HEK293 (cell line): ENCODE data around the gene REPS2.

Source experiments
- CTCF ChIA-PET: fragments of 350-600 bp; formaldehyde crosslinking; extraction: SDS; loops from one replicate; lab custom pipeline; 2021; ENCODE audit warnings: antibody characterized with exemption; lab: Yijun Ruan, JAX
- POLR2A ChIA-PET: fragments of 300-600 bp; formaldehyde crosslinking; extraction: SDS; loops from one replicate; lab custom pipeline; 2020; ENCODE audit warnings: antibody characterized with exemption, inconsistent platforms; lab: Yijun Ruan, JAX
- H3K27ac ChIP-seq: fragments of 200-500 bp; sonication (Bioruptor generic); 2 replicates; pipeline ENCODE4 v1.5.1; 2014; ENCODE audit warnings: low read depth, low read length, control low read depth, inconsistent platforms; ENCODE audit errors: extremely low read depth
- H3K36me3 ChIP-seq, 2 experiments: fragments of 200-500 bp in 1 of 2; sonication (Bioruptor generic) in 1 of 2; 1 replicate in 1 of 2; 2 replicates in 1 of 2; pipeline ENCODE4 v1.5.1; 2014 to 2017; ENCODE audit warnings: inconsistent platforms in 2 of 2, low read length in 2 of 2; ENCODE audit not compliant: control insufficient read depth in 2 of 2, insufficient read depth in 1 of 2
- H3K4me1 ChIP-seq: fragments of 200-500 bp; sonication (Bioruptor generic); 2 replicates; pipeline ENCODE4 v1.5.1; 2014; ENCODE audit warnings: mild to moderate bottlenecking, low read length, inconsistent platforms; ENCODE audit not compliant: control insufficient read depth, insufficient read depth
- H3K4me3 ChIP-seq: 2 replicates; pipeline ENCODE4 v1.5.1; 2011; ENCODE audit warnings: low read depth, mild to moderate bottlenecking, control low read depth, low read length, moderate library complexity
- H3K9me3 ChIP-seq: fragments of 200-500 bp; sonication (Bioruptor generic); 2 replicates; pipeline ENCODE4 v1.5.1; 2014; ENCODE audit warnings: low read depth, low read length, inconsistent platforms; ENCODE audit not compliant: control insufficient read depth, insufficient read depth
- KLF8 ChIP-seq: fragments of 450-650 bp; formaldehyde crosslinking; IDR thresholded peaks from 2 replicates; pipeline ENCODE4 v1.5.1; 2016; ENCODE audit warnings: missing biosample characterization, missing genetic modification characterization
- OSR2 ChIP-seq: fragments of 450-650 bp; formaldehyde crosslinking; IDR thresholded peaks from 2 replicates; pipeline ENCODE4 v1.5.1; 2016; ENCODE audit warnings: missing biosample characterization, missing genetic modification characterization
- PRDM1 ChIP-seq: fragments of 450-650 bp; formaldehyde crosslinking; IDR thresholded peaks from 2 replicates; pipeline ENCODE4; 2016; ENCODE audit warnings: missing biosample characterization, missing genetic modification characterization
- PRDM10 ChIP-seq: fragments of 450-650 bp; formaldehyde crosslinking; IDR thresholded peaks from 2 replicates; pipeline ENCODE4 v1.5.1; 2016; ENCODE audit warnings: missing biosample characterization, missing genetic modification characterization
- SALL2 ChIP-seq: fragments of 450-650 bp; formaldehyde crosslinking; IDR thresholded peaks from 2 replicates; pipeline ENCODE4 v1.5.0; 2017; ENCODE audit warnings: missing biosample characterization, mild to moderate bottlenecking, missing genetic modification characterization, borderline replicate concordance
- ZNF146 ChIP-seq: fragments of 450-650 bp; formaldehyde crosslinking; IDR thresholded peaks from 2 replicates; pipeline ENCODE4 v1.5.1; 2016; ENCODE audit warnings: missing biosample characterization, missing genetic modification characterization
- ZNF19 ChIP-seq: fragments of 450-650 bp; formaldehyde crosslinking; IDR thresholded peaks from 2 replicates; pipeline ENCODE4; 2016; ENCODE audit warnings: missing biosample characterization, missing genetic modification characterization, low read depth
- ZNF248 ChIP-seq: fragments of 450-650 bp; formaldehyde crosslinking; IDR thresholded peaks from 2 replicates; pipeline ENCODE4 v1.5.1; 2017; ENCODE audit warnings: missing biosample characterization, missing genetic modification characterization
- ZNF37A ChIP-seq: fragments of 450-650 bp; IDR thresholded peaks from 2 replicates; pipeline ENCODE4 v1.5.1; 2018; ENCODE audit warnings: missing biosample characterization, missing genetic modification characterization
- ZNF600 ChIP-seq: fragments of 450-650 bp; formaldehyde crosslinking; IDR thresholded peaks from 2 replicates; pipeline ENCODE4 v1.5.1; 2016; ENCODE audit warnings: missing biosample characterization, missing genetic modification characterization
- ZNF660 ChIP-seq: fragments of 450-650 bp; IDR thresholded peaks from 2 replicates; pipeline ENCODE4 v1.5.1; 2018; ENCODE audit warnings: missing biosample characterization, mild to moderate bottlenecking, missing genetic modification characterization
- ZNF670 ChIP-seq: fragments of 450-650 bp; formaldehyde crosslinking; IDR thresholded peaks from 2 replicates; pipeline ENCODE4 v1.5.1; 2016; ENCODE audit warnings: missing biosample characterization, missing genetic modification characterization, low read depth
- ZNF768 ChIP-seq: fragments of 450-650 bp; formaldehyde crosslinking; IDR thresholded peaks from 2 replicates; pipeline ENCODE4 v1.5.1; 2018; ENCODE audit warnings: missing biosample characterization, mild to moderate bottlenecking, missing genetic modification characterization
- ZNF792 ChIP-seq: fragments of 450-650 bp; formaldehyde crosslinking; IDR thresholded peaks from 2 replicates; pipeline ENCODE4 v1.5.1; 2016; ENCODE audit warnings: missing biosample characterization, missing genetic modification characterization
- ZNF837 ChIP-seq: fragments of 450-650 bp; formaldehyde crosslinking; IDR thresholded peaks from 2 replicates; pipeline ENCODE4 v1.5.1; 2016; ENCODE audit warnings: missing biosample characterization, missing genetic modification characterization
- ZNF843 ChIP-seq: fragments of 450-650 bp; formaldehyde crosslinking; IDR thresholded peaks from 2 replicates; pipeline ENCODE4 v1.5.1; 2016; ENCODE audit warnings: missing biosample characterization, missing genetic modification characterization
- TF ChIP-seq, protein P1 (sequence below): fragments of 450-650 bp; formaldehyde crosslinking; IDR thresholded peaks from 2 replicates; pipeline ENCODE4 v1.5.1; 2016; ENCODE audit warnings: missing biosample characterization, missing genetic modification characterization
- TF ChIP-seq, protein P2 (sequence below): fragments of 450-650 bp; formaldehyde crosslinking; IDR thresholded peaks from 2 replicates; pipeline ENCODE4 v1.5.1; 2017; ENCODE audit warnings: missing biosample characterization, missing genetic modification characterization

REPS2 gene

DNA sequence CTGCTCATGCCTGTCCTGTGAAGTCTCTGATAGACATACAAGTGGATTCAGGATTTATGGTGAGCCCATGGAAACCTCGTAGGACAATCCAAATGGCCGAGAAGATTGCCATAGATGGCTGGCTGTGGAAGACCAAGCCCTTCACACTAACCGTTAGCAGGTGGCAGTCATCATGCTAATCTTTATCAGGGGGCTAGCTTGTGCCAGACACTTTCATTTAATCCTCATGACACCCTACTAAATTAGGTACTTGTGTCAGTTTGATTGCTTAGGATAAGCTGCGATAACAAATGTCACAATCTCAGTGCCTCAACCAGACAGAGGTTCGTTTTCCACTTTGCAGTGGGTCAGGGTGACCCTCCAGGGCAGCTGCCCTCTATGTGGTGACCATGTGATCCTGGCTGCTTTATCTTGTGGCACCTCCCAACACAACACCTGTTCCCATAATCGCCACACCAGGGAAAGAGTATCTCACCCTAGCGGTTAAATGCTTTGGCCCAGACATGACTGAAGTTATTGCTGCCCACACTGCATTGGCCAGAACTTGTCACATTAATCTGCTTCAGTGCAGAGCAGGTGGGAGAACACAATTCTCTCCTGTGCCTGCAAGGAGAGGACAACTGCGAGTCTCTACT is 60.8 kb downstream of the REPS2 start (continued):
- TF ChIP-seq, protein P1, sequence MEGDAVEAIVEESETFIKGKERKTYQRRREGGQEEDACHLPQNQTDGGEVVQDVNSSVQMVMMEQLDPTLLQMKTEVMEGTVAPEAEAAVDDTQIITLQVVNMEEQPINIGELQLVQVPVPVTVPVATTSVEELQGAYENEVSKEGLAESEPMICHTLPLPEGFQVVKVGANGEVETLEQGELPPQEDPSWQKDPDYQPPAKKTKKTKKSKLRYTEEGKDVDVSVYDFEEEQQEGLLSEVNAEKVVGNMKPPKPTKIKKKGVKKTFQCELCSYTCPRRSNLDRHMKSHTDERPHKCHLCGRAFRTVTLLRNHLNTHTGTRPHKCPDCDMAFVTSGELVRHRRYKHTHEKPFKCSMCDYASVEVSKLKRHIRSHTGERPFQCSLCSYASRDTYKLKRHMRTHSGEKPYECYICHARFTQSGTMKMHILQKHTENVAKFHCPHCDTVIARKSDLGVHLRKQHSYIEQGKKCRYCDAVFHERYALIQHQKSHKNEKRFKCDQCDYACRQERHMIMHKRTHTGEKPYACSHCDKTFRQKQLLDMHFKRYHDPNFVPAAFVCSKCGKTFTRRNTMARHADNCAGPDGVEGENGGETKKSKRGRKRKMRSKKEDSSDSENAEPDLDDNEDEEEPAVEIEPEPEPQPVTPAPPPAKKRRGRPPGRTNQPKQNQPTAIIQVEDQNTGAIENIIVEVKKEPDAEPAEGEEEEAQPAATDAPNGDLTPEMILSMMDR (tag by site-specific recombination), result 0 out of 2 replicates have a peak, but pooled peaks have one; percentile 22
- TF ChIP-seq ZNF146 (no peak), PRDM10 (tag by site-specific recombination) (peak; percentile 75; the same call in 1 of the 2 replicates), ZNF248 (tag by site-specific recombination) (no peak)

- H3K36me3 ChIP-seq, result no peaks in the 10 kb centered on the region
- ChIA-PET CTCF (interaction anchor here (1.2 kb wide), 1 partner anchor 10 kb away, joined by 3 read pairs; no protein-coding TSS in a partner anchor), POLR2A (no interaction called here)
- no peaks in the 10 kb centered on the region for H3K9me3 ChIP-seq
- no peaks in the 10 kb centered on the region for H3K4me1 ChIP-seq
- TF ChIP-seq, protein P2, sequence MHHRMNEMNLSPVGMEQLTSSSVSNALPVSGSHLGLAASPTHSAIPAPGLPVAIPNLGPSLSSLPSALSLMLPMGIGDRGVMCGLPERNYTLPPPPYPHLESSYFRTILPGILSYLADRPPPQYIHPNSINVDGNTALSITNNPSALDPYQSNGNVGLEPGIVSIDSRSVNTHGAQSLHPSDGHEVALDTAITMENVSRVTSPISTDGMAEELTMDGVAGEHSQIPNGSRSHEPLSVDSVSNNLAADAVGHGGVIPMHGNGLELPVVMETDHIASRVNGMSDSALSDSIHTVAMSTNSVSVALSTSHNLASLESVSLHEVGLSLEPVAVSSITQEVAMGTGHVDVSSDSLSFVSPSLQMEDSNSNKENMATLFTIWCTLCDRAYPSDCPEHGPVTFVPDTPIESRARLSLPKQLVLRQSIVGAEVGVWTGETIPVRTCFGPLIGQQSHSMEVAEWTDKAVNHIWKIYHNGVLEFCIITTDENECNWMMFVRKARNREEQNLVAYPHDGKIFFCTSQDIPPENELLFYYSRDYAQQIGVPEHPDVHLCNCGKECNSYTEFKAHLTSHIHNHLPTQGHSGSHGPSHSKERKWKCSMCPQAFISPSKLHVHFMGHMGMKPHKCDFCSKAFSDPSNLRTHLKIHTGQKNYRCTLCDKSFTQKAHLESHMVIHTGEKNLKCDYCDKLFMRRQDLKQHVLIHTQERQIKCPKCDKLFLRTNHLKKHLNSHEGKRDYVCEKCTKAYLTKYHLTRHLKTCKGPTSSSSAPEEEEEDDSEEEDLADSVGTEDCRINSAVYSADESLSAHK (tag by site-specific recombination), result no peak
- TF ChIP-seq PRDM10 (tag by site-specific recombination) (no peak), ZNF837 (tag by site-specific recombination) (no peak), ZNF670 (tag by site-specific recombination) (no peak), ZNF37A (tag by site-specific recombination) (no peak)
- no peak overlapping the region for H3K27ac ChIP-seq
- no peak overlapping the region for H3K4me3 ChIP-seq
Observed at GRCh38 chrX:17009856-17010625, 63.6 kb downstream of the REPS2 start.

GRCh38 chrX:17012465-17012864 is 66.0 kb downstream of the REPS2 start:
- CTCF ChIA-PET, result interaction anchor here (1.0 kb wide), 1 partner anchor 120 kb away, joined by 4 read pairs; no protein-coding TSS in a partner anchor
- H3K4me3 ChIP-seq, result no peak overlapping the region
- H3K36me3 ChIP-seq, result no peaks in the 10 kb centered on the region
- H3K4me1 ChIP-seq, result no peaks in the 10 kb centered on the region
- H3K27ac ChIP-seq, result no peak overlapping the region
- POLR2A ChIA-PET, result no interaction called here
- TF ChIP-seq ZNF600 (tag by site-specific recombination), result no peak
- TF ChIP-seq ZNF792 (tag by site-specific recombination), result no peak
- no peak for TF ChIP-seq ZNF19 (tag by site-specific recombination)
- TF ChIP-seq ZNF660 (tag by site-specific recombination), result no peak
- TF ChIP-seq SALL2 (tag by site-specific recombination), result no peak
- no peak for TF ChIP-seq KLF8 (tag by site-specific recombination)
- no peak for TF ChIP-seq ZNF843 (tag by site-specific recombination)
- TF ChIP-seq OSR2 (tag by site-specific recombination), result no peak
- TF ChIP-seq ZNF768 (tag by site-specific recombination), result no peak
- TF ChIP-seq PRDM1 (tag by site-specific recombination), result no peak
- TF ChIP-seq, all 188 proteins: peak for 0
- H3K9me3 ChIP-seq, result no peaks in the 10 kb centered on the region
